Tibial nerve (tissue), 4 donors: ENCODE results near the gene CCDC171. TPM values are rescaled to one million over a fixed set of nuclear protein-coding genes. Genes with fewer than 3 reads are reported as not detected.

Experiments
- DNase-seq, 2 donors: peaks; one replicate each; pipeline ENCODE4 v3.0.0-alpha.2; 2019; ENCODE audit warnings: low spot score in 2 of 2
- H3K27ac ChIP-seq, 4 donors: fragments of 200-600 bp; sonication (generic) in 3 of 4; one replicate each; pipeline ENCODE4 v1.5.1; 2017 to 2019; ENCODE audit warnings: mild to moderate bottlenecking in 1 of 4
- H3K27me3 ChIP-seq, 2 donors: fragments of 200-600 bp; sonication (generic) in 1 of 2; one replicate each; pipeline versions ENCODE4 v1.5.1 to v1.6.0; 2017 to 2019
- H3K36me3 ChIP-seq, 3 donors: fragments of 200-600 bp; sonication (generic); one replicate each; pipeline ENCODE4 v1.5.1; 2018 to 2019
- H3K4me1 ChIP-seq, 4 donors: fragments of 200-600 bp; sonication (generic) in 3 of 4; one replicate each; pipeline ENCODE4 v1.5.1; 2017 to 2019
- H3K4me3 ChIP-seq, 4 donors: fragments of 200-600 bp; sonication (generic) in 3 of 4; one replicate each; pipeline ENCODE4 v1.5.1; 2017 to 2019; ENCODE audit warnings: mild to moderate bottlenecking in 1 of 4, moderate library complexity in 1 of 4
- H3K9me3 ChIP-seq, 4 donors: fragments of 200-600 bp; sonication (generic) in 3 of 4; one replicate each; pipeline ENCODE4 v1.5.1; 2017 to 2019
- CTCF ChIP-seq, 5 experiments: fragments of 200-600 bp in 3 of 5; fragments of 450-650 bp in 2 of 5; sonication (generic) in 3 of 5; IDR thresholded peaks; one replicate each; pipeline ENCODE4 v1.5.1; 2016 to 2019; ENCODE audit warnings: antibody characterized with exemption in 5 of 5, mild to moderate bottlenecking in 3 of 5, moderate library complexity in 2 of 5
- EP300 ChIP-seq, 2 donors: sonication (generic); formaldehyde crosslinking; IDR thresholded peaks; one replicate each; pipeline ENCODE4 v1.6.1; 2017; ENCODE audit warnings: antibody characterized with exemption in 2 of 2, mild to moderate bottlenecking in 1 of 2
- POLR2A ChIP-seq, 2 donors: fragments of 450-650 bp; IDR thresholded peaks; one replicate each; pipeline ENCODE4 v1.6.1; 2017; ENCODE audit warnings: antibody characterized with exemption in 2 of 2, mild to moderate bottlenecking in 2 of 2, moderate library complexity in 2 of 2
- whole genome bisulfite sequencing, 2 donors: methylation state at CpG; one replicate each; pipeline ENCODE4 v1.1.5; 2018; 5-methylcytosine and 5-hydroxymethylcytosine counted together
- total RNA-seq, 4 donors: library from RNA; depleted of rRNA; stranded (reverse); fragments of >200 nt; gene quantifications; one replicate each; pipeline ENCODE4 v1.1.0, GENCODE V29; 2016

CCDC171 gene
- total RNA-seq, 4 donors from 2014 or later, result 4.7 to 18.8 (median 7.9) TPM

DNA sequence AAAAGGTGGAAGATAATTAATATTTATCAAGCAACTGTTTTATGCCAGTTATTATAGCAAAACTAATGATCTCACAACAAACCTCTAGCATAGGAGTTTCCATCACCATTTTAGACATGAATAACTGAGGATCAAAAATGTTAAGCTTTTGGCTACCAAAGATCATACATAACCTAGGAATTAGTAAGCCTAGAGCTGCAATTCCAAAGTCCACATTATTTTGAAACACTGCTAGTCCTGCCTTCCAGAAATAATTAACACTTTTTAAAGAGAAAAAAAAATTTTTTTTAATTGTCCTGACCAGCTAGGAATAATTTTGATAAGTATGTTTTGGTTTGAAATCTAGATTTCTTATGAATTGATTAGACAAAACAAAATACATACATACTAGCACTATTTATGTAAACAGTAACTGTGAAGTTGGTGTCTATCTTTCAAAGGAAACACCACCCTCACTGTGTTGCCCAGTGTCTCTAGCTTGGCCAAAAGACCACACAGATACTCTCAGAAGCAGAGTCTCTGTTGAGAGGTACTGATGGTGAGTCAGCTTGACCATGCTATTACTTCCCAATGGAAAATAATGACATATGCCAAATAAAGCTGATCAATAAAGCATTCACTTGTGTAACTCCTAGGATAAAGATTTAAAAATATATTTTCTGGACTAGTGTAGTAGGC, 422.4 kb downstream of the CCDC171 start:
- no peaks in the 10 kb centered on the region for H3K36me3 ChIP-seq
- H3K27me3 ChIP-seq, result no peaks in the 10 kb centered on the region
- no peaks in the 10 kb centered on the region for H3K9me3 ChIP-seq
- H3K27ac ChIP-seq, result no peak overlapping the region
- H3K4me1 ChIP-seq, result no peaks in the 10 kb centered on the region
- H3K4me3 ChIP-seq, result no peak overlapping the region
- DNase-seq, result no peak
- no peak for TF ChIP-seq POLR2A (IDR thresholded peaks at IDR 0.05)
- TF ChIP-seq CTCF (IDR thresholded peaks at IDR 0.05), result no peak
- no peak for TF ChIP-seq EP300 (IDR thresholded peaks at IDR 0.05)

- WGBS, 2 donors, result 85 to 87% methylated on average over 5 of the region's 5 CpGs
- H3K36me3 ChIP-seq, result no peaks in the 10 kb centered on the region
- TF ChIP-seq EP300 (IDR thresholded peaks at IDR 0.05), result no peak
- TF ChIP-seq POLR2A (IDR thresholded peaks at IDR 0.05), result no peak
- no peak for TF ChIP-seq CTCF (IDR thresholded peaks at IDR 0.05)
- H3K27ac ChIP-seq, result no peak overlapping the region
- H3K9me3 ChIP-seq, result no peaks in the 10 kb centered on the region
- no peaks in the 10 kb centered on the region for H3K4me1 ChIP-seq
- DNase-seq, result no peak
- H3K4me3 ChIP-seq, result no peak overlapping the region
- no peaks in the 10 kb centered on the region for H3K27me3 ChIP-seq
These were observed 424.6 kb downstream of the CCDC171 start for GRCh38 chr9:15977438-15977837.

DNA sequence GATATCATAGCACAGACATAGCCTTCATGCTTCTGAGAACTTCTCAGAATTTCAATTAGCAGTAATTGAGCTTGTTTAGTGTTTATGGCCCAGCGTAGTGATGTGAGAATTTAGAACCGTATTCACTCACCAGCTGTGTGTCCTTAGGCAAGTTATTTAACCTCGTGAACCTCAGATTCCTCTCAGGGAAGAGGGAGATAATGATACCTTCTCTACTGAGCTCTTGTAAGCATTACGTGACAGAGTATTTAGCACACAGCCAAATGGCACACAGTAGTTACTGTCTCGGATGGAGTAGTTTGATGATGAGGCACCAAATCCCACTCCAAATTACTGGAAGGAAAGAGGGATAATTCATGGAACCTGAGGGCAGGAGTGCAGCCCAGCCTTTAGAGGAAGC, 429.3 kb downstream of the CCDC171 start:
- no peaks in the 10 kb centered on the region for H3K4me1 ChIP-seq
- no peaks in the 10 kb centered on the region for H3K27me3 ChIP-seq
- WGBS, 2 donors, result 42 to 48% methylated on average over 5 of the region's 5 CpGs
- H3K9me3 ChIP-seq, result no peaks in the 10 kb centered on the region
- H3K36me3 ChIP-seq, result no peaks in the 10 kb centered on the region
- no peak for DNase-seq
- H3K4me3 ChIP-seq, result no peak overlapping the region
- TF ChIP-seq POLR2A (IDR thresholded peaks at IDR 0.05), result no peak
- TF ChIP-seq EP300 (IDR thresholded peaks at IDR 0.05), result no peak
- no peak for TF ChIP-seq CTCF (IDR thresholded peaks at IDR 0.05)
- no peak overlapping the region for H3K27ac ChIP-seq

GRCh38 chr9:15999422-16000339, 446.8 kb downstream of the CCDC171 start:
- no peak for DNase-seq
- H3K4me1 ChIP-seq, result no peaks in the 10 kb centered on the region
- no peaks in the 10 kb centered on the region for H3K36me3 ChIP-seq
- H3K4me3 ChIP-seq, result no peak overlapping the region
- H3K27me3 ChIP-seq, result no peaks in the 10 kb centered on the region
- H3K9me3 ChIP-seq, result no peaks in the 10 kb centered on the region
- TF ChIP-seq CTCF (IDR thresholded peaks at IDR 0.05) (no peak), POLR2A (IDR thresholded peaks at IDR 0.05) (no peak), EP300 (IDR thresholded peaks at IDR 0.05) (no peak)
- WGBS, 2 donors, result 80 to 85% methylated on average over 7 of the region's 7 CpGs
- H3K27ac ChIP-seq, result no peak overlapping the region

GRCh38 chr9:16000811-16001210, 448.0 kb downstream of the CCDC171 start:
- 91 to 100% methylated on average over 2 of the region's 2 CpGs for WGBS, 2 donors
- TF ChIP-seq POLR2A (IDR thresholded peaks at IDR 0.05) (no peak), EP300 (IDR thresholded peaks at IDR 0.05) (no peak), CTCF (IDR thresholded peaks at IDR 0.05) (no peak)
- Histone ChIP-seq H3K36me3 (no peaks in the 10 kb centered on the region), H3K4me3 (no peak overlapping the region), H3K9me3 (no peaks in the 10 kb centered on the region), H3K27me3 (no peaks in the 10 kb centered on the region), H3K4me1 (no peaks in the 10 kb centered on the region), H3K27ac (no peak overlapping the region)
- DNase-seq, result no peak
